Measurements from ENCODE around the gene CELF3.

- no peak for TF ChIP-seq CTCF (IDR thresholded peaks at IDR 0.05)
- no peak for TF ChIP-seq POLR2AphosphoS5 (IDR thresholded peaks at IDR 0.05; ENCODE audit: low read depth, low read length)
Measured at GRCh38 chr1:151702936-151703335, 13.7 kb downstream of the CELF3 start.

All from Panc1 (cell line).